H54 (cell line): Measurements from ENCODE around the gene DPP6.

Experiments used
- DNase-seq: peaks from one replicate; pipeline ENCODE4 v3.0.0; 2011; ENCODE audit warnings: low spot score, mixed read lengths; ENCODE audit not compliant: insufficient read length
- FAIRE-seq: peaks from 3 replicates; lab custom pipeline; 2011; peaks lifted over from hg19 to GRCh38; lab: Jason Lieb, UNC
- POLR2A ChIP-seq: IDR thresholded peaks from 2 replicates; pipeline ENCODE4 v1.6.1; 2011; ENCODE audit warnings: low read depth, mild to moderate bottlenecking, low read length

DPP6 gene

GRCh38 chr7:154183482-154183881 is 131.3 kb downstream of the DPP6 start:
- FAIRE-seq (no peak), DNase-seq (no peak)
- TF ChIP-seq POLR2A: no peak

- DNase-seq: no peak
- no peak for FAIRE-seq
- no peak for TF ChIP-seq POLR2A
These were observed 131.7 kb downstream of the DPP6 start for GRCh38 chr7:154183946-154184345.

- FAIRE-seq (no peak), DNase-seq (no peak)
These were observed 134.6 kb downstream of the DPP6 start for GRCh38 chr7:154186811-154187210.

GRCh38 chr7:154188330-154188729 is 136.1 kb downstream of the DPP6 start:
- TF ChIP-seq POLR2A: no peak
- DNase-seq (no peak), FAIRE-seq (no peak)

More at GRCh38 chr7:154186811-154187210, 134.6 kb downstream of the DPP6 start:
- no peak for TF ChIP-seq POLR2A

GRCh38 chr7:154195266-154195665 is 143.1 kb downstream of the DPP6 start:
- no peak for FAIRE-seq
- no peak for DNase-seq
- TF ChIP-seq POLR2A: no peak

- TF ChIP-seq POLR2A: no peak
- FAIRE-seq (no peak), DNase-seq (no peak)
These were observed 146.3 kb downstream of the DPP6 start for GRCh38 chr7:154198481-154198880.

- FAIRE-seq: no peak
- DNase-seq: no peak
- TF ChIP-seq POLR2A: no peak
These were observed 148.0 kb downstream of the DPP6 start for GRCh38 chr7:154200241-154200640.

GRCh38 chr7:154202002-154202401 is 149.8 kb downstream of the DPP6 start:
- no peak for TF ChIP-seq POLR2A
- FAIRE-seq (no peak), DNase-seq (no peak)

GRCh38 chr7:154204046-154204445 is 151.8 kb downstream of the DPP6 start:
- no peak for TF ChIP-seq POLR2A
- FAIRE-seq: no peak
- DNase-seq: no peak

- FAIRE-seq (no peak), DNase-seq (no peak)
- TF ChIP-seq POLR2A: no peak
These were observed 160.7 kb downstream of the DPP6 start for GRCh38 chr7:154212861-154213260.

GRCh38 chr7:154217688-154218340 is 165.6 kb downstream of the DPP6 start:
- no peak for FAIRE-seq
- no peak for DNase-seq
- no peak for TF ChIP-seq POLR2A

GRCh38 chr7:154231732-154232131 is 179.5 kb downstream of the DPP6 start:
- no peak for TF ChIP-seq POLR2A
- no peak for DNase-seq

GRCh38 chr7:154232700-154233099 is 180.5 kb downstream of the DPP6 start:
- no peak for TF ChIP-seq POLR2A
- FAIRE-seq: no peak
- no peak for DNase-seq

More at GRCh38 chr7:154231732-154232131, 179.5 kb downstream of the DPP6 start:
- FAIRE-seq: no peak

- no peak for TF ChIP-seq POLR2A
- DNase-seq (no peak), FAIRE-seq (no peak)
These were observed 189.8 kb downstream of the DPP6 start for GRCh38 chr7:154241988-154242387.

GRCh38 chr7:154242709-154243108 is 190.5 kb downstream of the DPP6 start:
- FAIRE-seq: no peak
- no peak for DNase-seq
- TF ChIP-seq POLR2A: no peak
